ENCODE measurements around the gene CYREN.

The CYREN gene

DNA sequence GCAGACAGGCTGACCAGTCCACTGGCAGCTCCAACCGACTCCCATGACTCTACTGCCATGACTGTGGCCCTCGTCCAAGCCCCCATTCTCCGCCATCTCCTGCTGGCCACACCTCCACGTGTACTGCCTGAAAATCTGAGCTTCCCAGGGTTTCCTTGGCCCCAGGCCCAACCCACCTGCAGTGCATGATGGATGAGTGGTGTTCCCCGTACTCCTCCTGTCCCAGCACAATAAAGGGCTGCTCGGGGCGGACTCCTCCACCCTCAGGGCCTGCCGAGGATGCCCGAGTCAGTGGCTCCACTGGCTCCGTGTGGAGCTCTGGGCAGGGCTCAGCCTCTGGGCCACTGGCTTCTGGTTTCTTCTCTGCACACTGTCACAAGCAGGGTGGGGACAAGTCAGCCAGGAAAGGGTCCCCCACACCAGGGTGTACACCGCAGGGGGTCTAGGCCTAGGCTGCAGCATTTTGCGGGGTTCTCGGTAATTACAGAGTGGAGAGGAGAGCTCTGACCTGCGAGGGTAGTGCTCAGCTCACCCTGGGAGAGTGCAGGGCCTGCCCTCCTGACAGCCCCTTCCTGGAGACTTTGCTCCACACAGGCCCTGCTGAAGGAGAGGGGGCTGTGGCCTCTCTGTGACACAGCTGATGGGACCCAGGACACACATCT, 25.6 kb upstream of the CYREN start:
- no peak for DNase-seq

DNA sequence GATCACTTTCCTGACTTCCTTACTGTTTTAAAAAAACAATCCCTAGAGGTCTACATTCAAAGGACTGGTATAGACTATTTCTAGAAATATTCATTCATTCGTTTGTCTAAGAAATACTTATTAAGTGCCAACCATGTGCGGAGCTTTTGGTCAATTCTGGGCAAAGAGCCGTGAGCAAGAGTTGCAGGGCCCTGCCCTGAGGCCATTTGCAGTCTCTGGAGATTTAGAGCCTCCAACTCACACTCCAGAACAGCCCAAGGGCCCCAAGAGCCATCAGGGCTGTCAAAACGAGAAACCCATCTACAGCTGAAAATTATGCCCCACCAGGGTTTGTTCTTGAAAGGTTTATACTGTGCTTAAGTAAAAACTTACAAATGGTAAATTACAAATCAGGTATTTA, 24.6 kb upstream of the CYREN start:
- no peak for DNase-seq

DNA sequence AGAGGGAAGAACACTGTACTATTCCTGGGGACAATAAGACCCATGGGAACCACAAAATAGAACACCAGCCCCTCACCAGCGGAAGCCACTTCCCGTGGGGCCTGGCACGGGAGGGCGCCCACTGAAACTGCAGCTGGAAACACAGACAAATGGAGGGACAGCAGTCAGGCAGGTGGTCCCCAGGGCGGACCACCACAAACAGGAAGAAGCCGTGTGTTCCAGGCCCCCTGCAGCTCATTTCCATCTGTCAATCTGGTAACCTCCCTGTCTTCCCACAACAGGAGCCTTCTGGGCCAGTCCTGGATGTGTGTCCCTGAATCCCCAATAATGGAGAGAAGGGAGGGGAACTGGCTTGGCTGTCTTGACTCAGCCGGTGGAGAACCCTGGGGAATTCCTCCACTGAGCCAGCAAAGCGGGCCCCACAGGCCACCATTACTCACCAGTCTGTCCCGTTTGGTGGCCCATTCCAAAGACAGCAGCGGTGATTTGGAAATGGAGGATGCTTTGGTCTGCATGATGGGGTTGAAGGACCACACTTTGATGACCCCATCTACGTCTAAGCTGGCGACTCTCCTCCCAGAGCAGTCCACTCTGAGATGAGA, 24.1 kb upstream of the CYREN start:
- DNase-seq = no peak

DNA sequence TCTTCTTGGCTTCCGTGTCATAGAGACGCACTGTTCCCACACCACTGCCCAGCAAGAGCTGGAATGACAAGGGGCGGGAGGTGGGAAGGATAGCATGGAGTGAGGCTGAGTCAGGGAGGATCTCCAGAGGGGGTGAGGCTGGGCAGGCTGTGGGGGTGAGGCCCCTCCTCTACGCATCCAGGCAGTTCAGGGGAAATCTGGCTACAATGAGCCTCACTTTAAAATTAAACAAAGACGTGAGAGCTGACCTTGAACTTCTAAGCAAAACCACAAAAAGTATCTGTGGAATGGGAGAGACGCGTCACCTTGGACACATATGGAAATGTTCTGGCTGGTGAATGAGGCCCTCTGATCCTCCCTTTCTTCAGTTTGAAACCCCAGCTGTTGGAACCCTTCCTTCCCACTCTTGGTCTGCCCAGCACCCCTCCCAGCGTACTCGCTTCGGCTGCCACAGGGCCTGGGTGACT, 23.1 kb upstream of the CYREN start:
- DNase-seq = no peak

DNA sequence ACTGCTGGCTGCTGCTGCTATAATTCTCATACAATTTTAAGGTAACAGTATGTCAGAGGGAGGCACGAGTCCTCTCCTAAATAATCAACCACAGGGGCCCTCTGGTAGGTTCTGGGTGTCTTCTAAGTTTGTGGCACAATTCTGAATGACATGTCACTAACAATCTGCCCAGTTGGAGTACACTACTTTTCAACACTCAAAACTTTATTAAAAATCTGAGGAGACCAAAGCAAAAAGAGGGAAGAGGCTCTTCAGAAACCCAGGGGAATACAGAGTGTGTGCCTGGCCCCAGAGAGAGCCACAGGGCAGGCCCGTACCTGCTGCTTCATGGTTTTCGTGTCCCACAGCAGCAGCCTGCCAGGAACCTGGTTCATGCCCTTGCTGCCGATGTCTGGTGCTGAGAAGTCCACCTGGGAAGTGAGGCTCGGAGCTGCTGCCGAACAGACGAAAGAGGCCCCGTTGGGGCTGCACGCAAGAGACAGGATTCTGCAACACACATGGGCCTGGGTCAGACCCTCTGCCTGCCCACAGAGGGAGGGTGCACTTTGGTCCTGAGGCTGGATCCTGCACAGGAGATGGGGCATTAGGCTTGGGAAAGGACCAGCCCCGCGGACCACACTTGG, 22.5 kb upstream of the CYREN start:
- DNase-seq = no peak

DNA sequence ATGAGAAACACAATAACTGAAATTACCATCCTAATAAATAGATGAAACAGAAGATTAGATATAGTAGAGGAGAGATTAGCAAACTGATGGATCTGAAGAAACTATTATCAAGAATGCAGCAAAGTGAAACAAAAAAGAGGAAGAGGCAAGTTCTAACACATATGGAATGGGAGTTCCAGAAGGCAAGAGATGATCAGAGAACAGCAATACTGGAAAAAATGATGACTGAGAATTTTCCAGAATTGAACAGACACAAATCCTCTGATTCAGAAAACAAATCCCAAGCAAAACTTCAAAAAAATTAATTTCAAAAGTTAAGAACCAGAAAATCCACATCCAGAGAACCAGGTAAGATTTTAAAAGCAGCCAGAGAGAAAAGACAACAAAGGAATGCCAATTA, 20.2 kb upstream of the CYREN start:
- DNase-seq = no peak

DNA sequence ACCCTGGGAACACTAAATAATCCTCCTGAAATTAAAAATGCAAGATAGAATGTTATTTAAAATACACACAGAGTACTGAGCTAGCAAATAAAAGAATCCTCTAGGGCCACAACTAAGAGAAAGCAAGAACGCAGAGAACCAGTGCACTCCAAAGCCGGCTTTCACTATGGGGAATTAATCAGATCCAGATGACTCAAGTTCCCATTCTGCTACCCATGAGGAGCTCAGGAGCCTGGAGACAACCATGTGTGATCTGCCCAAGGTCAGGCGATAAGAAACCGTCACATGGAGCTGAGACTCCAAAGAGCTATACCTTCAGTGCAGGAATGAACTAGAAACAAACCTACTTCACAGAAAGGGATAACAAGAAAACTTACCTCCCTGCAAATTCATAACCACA, 19.5 kb upstream of the CYREN start:
- no peak for DNase-seq

DNA sequence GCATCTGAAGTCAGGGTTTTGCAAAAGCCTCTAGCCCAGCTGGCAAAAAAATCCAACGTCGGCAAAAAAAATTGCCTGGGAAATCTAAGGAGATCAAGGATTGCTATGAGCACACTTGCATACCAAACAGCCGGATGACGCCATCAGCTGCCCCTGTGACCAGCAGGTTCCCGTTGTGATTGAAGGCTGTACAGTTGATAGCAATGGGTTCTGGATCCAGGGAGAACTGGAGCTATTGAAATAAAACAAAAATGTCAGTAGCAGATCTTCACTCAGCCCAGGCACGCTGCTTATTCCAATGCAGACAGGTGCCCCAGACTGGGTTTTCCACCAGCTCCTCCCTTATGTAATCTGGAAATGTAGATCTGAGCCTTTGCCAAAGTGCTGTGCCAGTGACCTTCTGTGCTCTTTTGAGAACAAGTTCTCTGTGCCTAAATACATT, 18.7 kb upstream of the CYREN start:
- DNase-seq = no peak

DNA sequence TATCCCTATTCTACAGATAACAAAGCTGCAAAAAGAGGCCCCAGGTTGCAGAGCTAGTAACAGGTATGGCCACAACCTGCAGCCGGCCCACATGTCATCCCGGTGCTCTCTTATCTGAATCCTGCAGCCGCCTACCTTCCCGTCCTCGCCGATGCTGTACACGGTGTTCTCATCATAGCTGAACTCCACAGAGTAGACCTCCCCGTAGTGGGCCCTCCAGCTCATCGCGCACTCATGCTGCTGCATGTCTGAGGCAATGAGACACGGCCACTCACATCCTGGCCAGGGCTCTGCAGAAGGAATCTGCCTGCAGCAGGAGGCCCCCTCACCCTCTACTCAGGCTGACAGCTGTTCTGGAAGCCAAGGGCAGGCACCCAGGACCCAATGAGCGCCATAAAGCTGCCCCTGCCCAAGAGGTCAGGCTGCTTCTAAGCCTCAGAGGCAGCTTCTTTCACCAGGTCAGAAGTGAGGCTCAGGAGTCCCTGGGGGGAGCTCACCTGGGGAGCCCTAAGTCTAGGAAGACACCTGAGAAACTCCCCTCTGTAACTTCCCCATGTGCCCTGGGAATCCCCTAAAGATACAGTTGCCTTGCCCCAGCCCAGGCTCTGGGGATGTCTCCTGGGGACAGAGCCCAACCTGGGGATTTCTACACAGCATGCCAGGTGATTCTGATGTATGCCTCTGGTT, 17.9 kb upstream of the CYREN start:
- DNase-seq = no peak

DNA sequence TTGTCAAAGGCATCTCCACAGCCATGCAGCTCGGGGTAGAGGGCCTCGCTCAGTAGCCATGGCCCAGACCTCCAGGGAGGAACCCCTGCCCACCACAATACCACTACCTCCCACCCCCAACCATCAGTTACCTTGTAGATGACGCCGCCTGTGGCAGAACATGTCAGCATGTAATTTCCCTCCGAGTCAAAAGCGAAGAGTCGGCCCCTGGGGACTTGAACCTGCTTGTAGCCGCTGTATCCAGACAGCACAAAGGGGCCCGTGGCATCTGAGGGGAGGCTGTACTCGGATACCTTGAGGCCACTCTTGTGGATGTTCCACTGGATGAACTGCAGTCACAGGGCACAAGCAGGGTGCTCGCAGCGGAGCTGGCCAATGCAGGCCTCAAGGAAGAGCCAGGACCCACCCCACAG, 16.3 kb upstream of the CYREN start:
- DNase-seq = no peak

DNA sequence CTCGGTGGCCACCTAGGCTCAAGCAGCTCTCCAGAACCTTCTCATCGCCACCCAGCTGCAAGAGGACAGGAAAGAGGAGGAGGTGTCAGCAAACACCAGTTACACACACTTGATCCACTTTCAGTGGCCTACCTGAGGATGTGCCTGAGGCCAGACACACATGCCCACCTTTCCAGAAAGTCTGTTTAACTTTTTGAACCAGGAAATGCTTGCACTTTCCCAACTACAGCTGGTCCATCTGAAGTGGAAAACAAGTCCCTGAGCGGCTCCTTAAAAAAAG, 15.7 kb upstream of the CYREN start:
- DNase-seq = no peak

DNA sequence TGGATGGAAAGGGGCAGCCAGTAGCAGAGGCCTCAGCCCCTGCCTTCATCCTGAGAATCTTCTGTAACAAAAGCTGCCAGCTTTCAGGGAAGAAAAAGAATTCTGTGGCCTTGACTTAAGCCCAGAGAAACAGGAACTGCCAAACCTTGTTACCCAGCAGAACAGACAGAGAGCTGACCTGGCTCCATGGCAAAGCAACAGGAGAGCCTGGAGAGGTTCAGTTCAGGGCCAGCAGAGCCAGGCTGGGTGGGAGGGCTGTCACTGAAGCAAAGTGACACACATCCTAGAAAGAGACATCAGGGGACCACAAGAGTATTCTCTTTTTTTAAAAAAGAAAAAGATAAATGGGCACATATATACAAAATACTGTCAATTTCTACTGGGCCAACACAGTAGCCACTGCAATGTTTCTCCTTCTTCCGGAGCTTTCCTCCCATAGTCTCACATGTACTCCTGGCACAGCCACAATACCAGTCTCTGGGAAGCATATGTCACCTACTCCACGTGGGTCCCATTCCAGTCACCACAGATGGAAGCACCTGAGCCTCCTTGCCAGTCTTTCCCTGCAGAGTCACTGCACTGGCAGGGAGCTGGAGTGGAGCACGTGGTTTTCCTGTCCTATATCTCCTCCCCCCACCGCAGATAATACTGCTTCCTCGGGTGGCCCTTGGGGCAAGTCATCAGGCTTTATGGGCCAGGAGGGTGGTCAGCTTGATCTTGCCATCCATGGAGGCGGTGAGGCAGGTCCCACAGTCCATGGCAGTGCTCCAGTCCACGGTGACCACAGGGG, 15.2 kb upstream of the CYREN start:
- DNase-seq = no peak

DNA sequence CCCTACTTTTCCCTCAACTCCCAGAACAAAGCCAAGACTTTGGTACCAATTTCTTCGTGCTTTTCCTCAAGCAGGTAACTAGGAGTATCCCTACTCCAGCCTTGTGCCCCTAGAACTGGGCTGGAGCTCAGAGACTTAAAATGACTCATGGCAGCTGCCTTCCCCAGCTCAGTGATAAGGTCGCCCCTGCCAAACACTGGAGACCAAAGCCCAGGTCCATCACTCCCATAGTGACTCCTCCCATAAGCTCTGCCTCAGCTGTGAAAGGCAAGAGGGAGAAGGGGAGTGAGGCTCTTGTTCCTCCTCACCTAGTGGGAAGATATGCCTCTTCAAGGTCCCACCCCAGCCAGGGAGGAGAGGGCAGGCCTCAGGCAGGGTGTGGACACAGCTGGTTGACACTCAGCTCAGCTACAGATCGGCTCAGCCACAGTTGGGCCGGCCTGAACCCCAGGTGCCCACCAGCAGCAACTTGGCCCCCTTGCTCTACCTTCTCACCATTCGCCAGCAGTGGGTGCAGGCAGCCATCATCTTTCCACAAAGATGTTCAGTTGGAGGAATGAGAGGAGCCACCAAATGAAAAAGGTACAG, 13.8 kb upstream of the CYREN start:
- DNase-seq = no peak

DNA sequence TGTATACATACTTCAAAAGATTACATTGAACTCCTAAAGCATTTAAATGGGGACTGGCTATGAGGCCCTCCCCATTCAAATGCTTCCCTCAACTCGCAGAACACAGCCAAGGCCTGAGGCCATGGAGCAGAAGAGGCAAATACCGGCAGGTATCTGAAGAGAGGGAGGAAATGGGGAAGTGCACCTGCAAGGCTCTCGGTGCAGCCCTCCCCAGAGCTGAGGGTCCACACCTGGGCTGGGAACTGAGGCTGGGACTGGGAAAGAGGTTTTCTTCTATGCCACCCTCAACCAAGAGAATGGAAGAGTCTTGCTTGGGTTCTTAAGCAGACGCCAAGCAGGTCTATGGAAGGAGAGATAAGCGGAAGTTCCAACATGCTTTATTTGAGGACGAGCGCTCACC, 13.0 kb upstream of the CYREN start:
- DNase-seq = no peak

DNA sequence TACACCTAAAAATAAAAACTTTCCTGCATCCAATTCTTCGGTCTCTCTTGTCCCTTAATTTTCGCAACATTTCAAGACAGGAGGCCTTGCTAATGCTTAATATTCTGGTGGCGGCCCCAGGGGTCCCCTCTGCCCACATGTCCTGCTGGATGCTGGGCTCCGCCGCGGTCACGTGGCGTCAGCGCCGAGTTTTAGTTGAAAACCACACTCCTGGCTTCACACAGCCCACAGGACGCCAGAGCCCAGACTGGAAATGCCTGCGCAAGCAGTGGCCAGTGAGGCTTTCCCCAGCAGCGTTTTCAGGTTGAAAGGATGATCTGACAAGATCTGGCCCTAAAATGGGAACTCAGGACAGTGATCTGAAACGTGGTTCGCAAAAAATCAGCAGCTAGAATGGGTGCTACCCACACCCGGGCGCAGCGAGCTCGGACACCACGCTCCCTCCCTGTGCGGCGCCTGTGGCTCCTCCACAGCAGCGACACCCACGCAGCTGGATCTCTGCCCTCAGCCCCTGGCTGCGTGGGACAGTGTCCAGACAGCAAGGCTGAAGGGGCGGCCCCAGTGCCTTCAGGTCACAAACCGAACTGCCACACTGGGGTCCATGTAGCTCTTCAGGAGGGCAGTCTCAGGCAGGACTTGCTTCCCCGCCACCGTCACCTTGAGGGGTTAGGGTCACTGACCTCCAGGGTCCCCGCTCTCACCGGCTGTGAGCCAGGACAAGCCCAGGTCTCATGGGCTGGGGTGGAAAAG, 11.6 kb upstream of the CYREN start:
- DNase-seq = no peak

DNA sequence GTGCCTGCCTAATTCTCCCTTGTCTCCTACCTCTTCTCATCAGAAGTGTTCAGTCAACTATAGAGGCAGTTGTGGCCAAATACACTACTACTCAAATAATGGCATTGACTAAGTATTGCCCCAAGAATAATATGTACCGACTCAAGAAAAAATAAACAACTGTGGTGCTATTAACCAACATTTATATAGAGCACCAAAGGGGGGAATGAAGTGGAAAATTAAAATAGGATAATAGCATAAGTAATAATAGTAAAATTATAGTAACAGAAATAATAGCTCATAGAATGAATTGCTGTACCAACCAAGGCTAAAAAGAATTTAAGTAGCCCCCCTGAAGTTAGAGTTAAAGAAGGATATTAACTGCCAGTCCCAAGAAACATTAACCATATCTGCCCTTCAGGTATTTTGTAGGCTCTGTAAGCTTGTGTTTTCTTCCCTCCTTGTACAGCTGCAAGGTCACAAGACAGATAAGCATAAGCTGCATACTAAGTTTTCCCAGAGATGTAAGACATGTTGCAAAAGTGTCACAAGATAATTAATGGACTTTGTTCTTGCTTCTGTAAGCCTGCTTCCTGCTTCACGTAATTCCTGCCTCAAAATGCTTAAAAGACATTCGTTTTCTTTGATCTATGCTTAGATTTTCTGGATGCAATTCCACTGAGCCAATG, 10.9 kb upstream of the CYREN start:
- DNase-seq = no peak

DNA sequence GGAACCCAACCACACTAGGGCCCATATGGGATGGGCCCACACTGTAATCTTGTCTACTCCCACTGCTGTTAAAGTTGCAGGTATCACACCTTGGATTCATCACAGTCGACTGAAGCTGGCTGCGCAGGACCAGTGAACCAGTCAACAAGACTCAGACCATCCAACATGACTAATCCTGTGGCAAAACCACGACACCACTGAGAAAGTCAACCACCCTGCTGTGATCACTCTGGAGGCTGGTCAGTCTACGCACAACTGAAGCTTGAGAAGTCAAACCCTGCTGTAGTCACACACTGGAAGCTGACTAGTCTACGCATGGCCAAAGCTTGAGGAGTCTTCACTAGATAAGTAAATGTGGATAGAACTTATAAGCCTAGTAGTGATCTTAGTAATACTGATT, 9.6 kb upstream of the CYREN start:
- no peak for DNase-seq

DNA sequence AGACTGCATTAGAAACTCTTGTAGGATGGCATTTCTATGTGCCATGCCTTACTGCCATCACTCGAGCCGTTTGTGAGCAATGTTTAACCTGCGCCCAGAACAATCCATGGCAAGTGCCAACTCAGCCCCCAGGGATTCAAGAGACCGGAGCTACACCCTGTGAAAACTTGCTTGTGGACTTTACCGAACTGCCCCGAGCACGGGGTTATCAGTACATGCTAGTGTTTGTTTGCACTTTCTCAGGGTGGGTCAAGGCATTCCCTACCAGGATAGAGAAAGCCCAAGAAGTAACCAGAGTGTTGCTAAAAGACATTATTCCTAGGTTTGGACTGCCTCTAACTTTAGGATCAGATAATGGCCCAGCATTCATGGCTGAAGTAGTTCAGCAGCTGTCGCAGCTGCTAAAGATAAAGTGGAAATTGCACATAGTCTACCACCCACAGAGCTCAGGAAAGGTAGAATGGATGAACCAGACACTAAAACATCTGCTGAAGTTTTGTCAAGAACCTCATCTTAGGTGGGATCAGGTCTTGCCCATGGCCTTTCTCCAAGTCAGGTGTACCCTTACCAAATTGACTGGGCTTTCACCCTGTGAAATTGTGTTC, 8.9 kb upstream of the CYREN start:
- no peak for DNase-seq

DNA sequence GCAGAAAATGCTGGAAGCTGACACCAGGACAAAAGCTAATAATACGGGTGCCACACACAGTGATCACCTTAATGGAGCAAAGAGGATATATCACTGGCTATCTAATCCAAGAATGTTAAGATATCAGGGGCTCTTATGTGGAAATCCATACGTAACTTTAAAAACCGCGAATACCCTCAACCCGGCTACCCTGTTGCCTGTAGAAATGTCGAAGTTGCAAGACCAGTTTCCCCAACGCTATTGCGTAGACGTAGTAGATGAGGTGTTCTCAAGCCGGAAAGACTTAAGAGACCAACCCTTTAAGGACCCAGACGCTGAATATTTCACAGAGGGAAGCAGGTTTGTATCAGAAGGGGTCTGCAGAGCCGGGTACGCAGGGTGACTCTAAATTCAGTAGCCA, 7.9 kb upstream of the CYREN start:
- no peak for DNase-seq

DNA sequence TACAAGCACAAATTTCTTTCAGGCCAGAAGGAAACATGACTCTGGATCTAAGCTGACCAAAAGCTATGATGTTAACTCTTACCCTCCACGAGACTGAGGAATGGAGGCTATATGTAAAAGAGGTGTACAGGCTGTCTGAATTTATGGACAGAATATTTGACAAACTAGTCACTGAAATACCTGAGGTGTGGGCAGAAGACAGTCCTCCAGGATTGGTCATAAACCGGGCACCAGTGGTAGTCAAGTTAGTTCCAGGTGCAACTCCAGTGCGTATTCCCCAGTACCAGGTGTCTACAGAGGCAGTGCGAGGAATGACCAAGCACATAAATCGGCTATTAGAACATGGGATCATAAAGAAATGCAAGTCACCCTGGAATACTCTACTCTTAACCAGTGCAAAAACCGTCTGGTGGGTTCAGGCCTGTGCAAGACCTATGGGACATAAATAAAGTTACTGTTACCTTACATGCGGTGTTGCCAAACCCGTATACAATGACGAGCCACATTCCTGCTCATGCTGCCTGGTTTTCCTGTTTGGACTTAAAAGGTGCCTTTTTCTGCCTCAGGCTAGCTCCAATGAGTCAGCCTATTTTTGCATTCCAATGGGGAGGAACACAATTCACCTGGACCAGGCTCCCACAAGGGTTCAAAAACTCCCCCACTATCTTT, 6.7 kb upstream of the CYREN start:
- no peak for DNase-seq

DNA sequence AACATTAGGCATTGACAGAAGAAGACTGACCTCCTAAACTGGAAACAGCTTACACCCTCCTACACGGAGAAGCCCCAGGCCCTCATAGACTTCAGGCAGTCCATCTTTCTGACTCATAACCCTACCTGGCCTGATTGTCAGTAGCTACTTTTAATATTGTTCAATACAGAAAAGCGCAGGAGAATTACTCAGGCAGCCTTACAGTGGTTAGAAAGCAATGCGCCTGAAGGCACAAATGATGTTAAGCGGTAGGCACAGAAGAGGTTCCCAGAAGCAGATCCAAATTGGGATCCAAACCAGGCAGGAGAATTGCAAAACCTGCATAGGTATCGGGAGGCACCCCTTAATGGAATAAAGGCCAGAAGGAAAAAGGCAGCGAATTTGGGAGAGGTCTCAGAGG, 5.4 kb upstream of the CYREN start:
- DNase-seq = no peak

Measured in NCI-H2029 (cell line).